NT2/D1 (cell line): ENCODE data around the gene ZNF443.

Source experiments
- SUZ12 ChIP-seq: IDR thresholded peaks from 2 replicates; pipeline ENCODE4 v1.6.1; 2011; ENCODE audit not compliant: insufficient read length, insufficient read depth; ENCODE audit errors: extremely low read depth
- YY1 ChIP-seq: IDR thresholded peaks from 2 replicates; pipeline ENCODE4 v1.6.1; 2011; ENCODE audit not compliant: insufficient read length, insufficient read depth
- ZNF274 ChIP-seq: IDR thresholded peaks from 2 replicates; pipeline ENCODE4 v1.6.1; 2011; ENCODE audit warnings: mild to moderate bottlenecking, low read depth, low read length

- no peak for TF ChIP-seq ZNF274
- no peak for TF ChIP-seq YY1
- no peak for TF ChIP-seq SUZ12
Observed at GRCh38 chr19:12400633-12401502, 40.0 kb downstream of the ZNF443 start, which contains the start of gene ZNF799.
